Measurements from ENCODE around the gene NT5DC1.

Gene NT5DC1

GRCh38 chr6:116139917-116140316 is 39.3 kb downstream of the NT5DC1 start:
- DNase-seq (ENCODE audit: low read depth): no peak

GRCh38 chr6:116144605-116145004 is 44.0 kb downstream of the NT5DC1 start:
- peak; percentile 29 for DNase-seq (ENCODE audit: low read depth)

GRCh38 chr6:116145803-116146675 is 45.4 kb downstream of the NT5DC1 start:
- no peak for DNase-seq (ENCODE audit: low read depth)

- DNase-seq (ENCODE audit: low read depth): no peak
Observed at GRCh38 chr6:116152620-116153019, 52.0 kb downstream of the NT5DC1 start.

- no peak for DNase-seq (ENCODE audit: low read depth)
Observed at GRCh38 chr6:116154887-116155286, 54.2 kb downstream of the NT5DC1 start.

GRCh38 chr6:116156405-116157326 is 56.0 kb downstream of the NT5DC1 start:
- no peak for DNase-seq (ENCODE audit: low read depth)

- no peak for DNase-seq (ENCODE audit: low read depth)
Observed at GRCh38 chr6:116157391-116157790, 56.7 kb downstream of the NT5DC1 start.

GRCh38 chr6:116158641-116159040 is 58.0 kb downstream of the NT5DC1 start:
- DNase-seq (ENCODE audit: low read depth): no peak

- DNase-seq (ENCODE audit: low read depth): peak; percentile 30
Observed at GRCh38 chr6:116159782-116160524, 59.3 kb downstream of the NT5DC1 start.

GRCh38 chr6:116165596-116165995 is 64.9 kb downstream of the NT5DC1 start:
- DNase-seq (ENCODE audit: low read depth): no peak

GRCh38 chr6:116166369-116166768 is 65.7 kb downstream of the NT5DC1 start:
- DNase-seq (ENCODE audit: low read depth): no peak

- no peak for DNase-seq (ENCODE audit: low read depth)
Observed at GRCh38 chr6:116168148-116168547, 67.5 kb downstream of the NT5DC1 start.

GRCh38 chr6:116169880-116170279 is 69.2 kb downstream of the NT5DC1 start:
- DNase-seq (ENCODE audit: low read depth): no peak

GRCh38 chr6:116170358-116171057 is 69.9 kb downstream of the NT5DC1 start:
- no peak for DNase-seq (ENCODE audit: low read depth)

GRCh38 chr6:116173928-116174327 is 73.3 kb downstream of the NT5DC1 start:
- DNase-seq (ENCODE audit: low read depth): no peak

- no peak for DNase-seq (ENCODE audit: low read depth)
Observed at GRCh38 chr6:116175344-116175743, 74.7 kb downstream of the NT5DC1 start.

- no peak for DNase-seq (ENCODE audit: low read depth)
Observed at GRCh38 chr6:116176596-116176995, 75.9 kb downstream of the NT5DC1 start.

- DNase-seq (ENCODE audit: low read depth): no peak
Observed at GRCh38 chr6:116180375-116180774, 79.7 kb downstream of the NT5DC1 start.

- DNase-seq (ENCODE audit: low read depth): no peak
Observed at GRCh38 chr6:116189472-116189871, 88.8 kb downstream of the NT5DC1 start.

- peak; percentile 66 for DNase-seq (ENCODE audit: low read depth)
Observed at GRCh38 chr6:116190550-116190949, 89.9 kb downstream of the NT5DC1 start.

GRCh38 chr6:116191881-116192280 is 91.2 kb downstream of the NT5DC1 start:
- DNase-seq (ENCODE audit: low read depth): no peak

GRCh38 chr6:116192786-116193185 is 92.1 kb downstream of the NT5DC1 start:
- DNase-seq (ENCODE audit: low read depth): no peak

Measured in GM04504 (cell line).